Liver (tissue), 9 donors: Measurements from ENCODE around the gene GRK5. TPM values are rescaled to one million over a fixed set of nuclear protein-coding genes. Genes with fewer than 3 reads are reported as not detected.

Experiments used
- DNase-seq: peaks from one replicate; pipeline ENCODE4 v3.0.0-alpha.2; 2017; ENCODE audit warnings: low spot score
- H3K27ac ChIP-seq, 2 donors: one replicate each; pipeline ENCODE4 v1.7.0; 2013; ENCODE audit warnings: inconsistent platforms in 2 of 2, low read length in 2 of 2, control low read depth in 1 of 2, low read depth in 1 of 2, mild to moderate bottlenecking in 1 of 2
- H3K27me3 ChIP-seq, 4 donors: one replicate each; pipeline versions ENCODE4 v1.6.1 to v1.7.0; 2013; ENCODE audit warnings: low read length in 3 of 4, inconsistent platforms in 1 of 4, mild to moderate bottlenecking in 1 of 4, moderate library complexity in 1 of 4; ENCODE audit not compliant: control insufficient read depth in 4 of 4, insufficient read depth in 4 of 4
- H3K36me3 ChIP-seq, 4 donors: one replicate each; pipeline versions ENCODE4 v1.6.1 to v1.7.0; 2013; ENCODE audit warnings: low read length in 3 of 4, mild to moderate bottlenecking in 3 of 4, low read depth in 1 of 4, moderate library complexity in 1 of 4; ENCODE audit not compliant: control insufficient read depth in 4 of 4, insufficient read depth in 3 of 4
- H3K4me1 ChIP-seq, 4 donors: one replicate each; pipeline versions ENCODE4 v1.6.1 to v1.7.0; 2013; ENCODE audit warnings: low read length in 3 of 4, mild to moderate bottlenecking in 3 of 4, moderate library complexity in 1 of 4; ENCODE audit not compliant: control insufficient read depth in 4 of 4, insufficient read depth in 4 of 4
- H3K4me3 ChIP-seq, 3 donors: one replicate each; pipeline versions ENCODE4 v1.6.1 to v1.7.0; 2013; ENCODE audit warnings: low read length in 3 of 3, control low read depth in 1 of 3, low read depth in 1 of 3, mild to moderate bottlenecking in 1 of 3
- H3K9ac ChIP-seq, 2 donors: one replicate each; pipeline ENCODE4 v1.7.0; 2013; ENCODE audit warnings: low read length in 2 of 2, mild to moderate bottlenecking in 2 of 2, moderate library complexity in 2 of 2, control low read depth in 1 of 2, low read depth in 1 of 2
- H3K9me3 ChIP-seq, 4 donors: one replicate each; pipeline versions ENCODE4 v1.6.1 to v1.7.0; 2013; ENCODE audit warnings: low read length in 3 of 4; ENCODE audit not compliant: control insufficient read depth in 4 of 4
- ATF3 ChIP-seq: IDR thresholded peaks from 2 replicates; pipeline ENCODE4 v1.6.1; 2016; ENCODE audit warnings: antibody characterized with exemption
- EGR1 ChIP-seq, 2 donors: IDR thresholded peaks; 2 replicates each; pipeline ENCODE4 v1.6.1; 2016 to 2018; ENCODE audit warnings: antibody characterized with exemption in 2 of 2, low read depth in 2 of 2
- FOXA1 ChIP-seq: IDR thresholded peaks from 2 replicates; pipeline ENCODE4 v1.6.1; 2016; ENCODE audit warnings: antibody characterized with exemption
- FOXA2 ChIP-seq: IDR thresholded peaks from 2 replicates; pipeline ENCODE4 v1.6.1; 2016; ENCODE audit warnings: antibody characterized with exemption
- GABPA ChIP-seq, 2 donors: IDR thresholded peaks in 1 of 2; conservative IDR thresholded peaks in 1 of 2; 2 replicates each; pipeline ENCODE4 v1.6.1; 2016; ENCODE audit warnings: antibody characterized with exemption in 2 of 2, mild to moderate bottlenecking in 1 of 2, moderate library complexity in 1 of 2
- HNF4A ChIP-seq, 2 donors: conservative IDR thresholded peaks; 2 replicates each; pipeline ENCODE4 v1.6.1; 2016; ENCODE audit warnings: antibody characterized with exemption in 2 of 2, mild to moderate bottlenecking in 2 of 2
- HNF4G ChIP-seq: IDR thresholded peaks from 2 replicates; pipeline ENCODE4 v1.6.1; 2016; ENCODE audit warnings: antibody characterized with exemption
- JUND ChIP-seq, 2 donors: IDR thresholded peaks; 2 replicates each; pipeline ENCODE4 v1.6.1; 2016; ENCODE audit warnings: antibody characterized with exemption in 2 of 2
- MAX ChIP-seq: IDR thresholded peaks from 2 replicates; pipeline ENCODE4 v1.6.1; 2016; ENCODE audit warnings: antibody characterized with exemption
- NR2F2 ChIP-seq: IDR thresholded peaks from 2 replicates; pipeline ENCODE4 v1.6.1; 2016; ENCODE audit warnings: antibody characterized with exemption
- RAD21 ChIP-seq, 2 donors: IDR thresholded peaks; 2 replicates each; pipeline ENCODE4 v1.6.1; 2016; ENCODE audit warnings: antibody characterized with exemption in 2 of 2, mild to moderate bottlenecking in 2 of 2
- RXRA ChIP-seq, 2 donors: IDR thresholded peaks; 2 replicates each; pipeline ENCODE4 v1.6.1; 2017 to 2018; ENCODE audit warnings: antibody characterized with exemption in 2 of 2, mild to moderate bottlenecking in 1 of 2
- SP1 ChIP-seq: IDR thresholded peaks from 2 replicates; pipeline ENCODE4 v1.6.1; 2018; ENCODE audit warnings: antibody characterized with exemption, mild to moderate bottlenecking
- TAF1 ChIP-seq: conservative IDR thresholded peaks from 2 replicates; pipeline ENCODE4 v1.6.1; 2016; ENCODE audit warnings: antibody characterized with exemption, mild to moderate bottlenecking
- YY1 ChIP-seq: IDR thresholded peaks from 2 replicates; pipeline ENCODE4 v1.6.1; 2016; ENCODE audit warnings: antibody characterized with exemption, mild to moderate bottlenecking
- ZBTB33 ChIP-seq: IDR thresholded peaks from 2 replicates; pipeline ENCODE4 v1.6.1; 2016; ENCODE audit warnings: antibody characterized with exemption
- WGBS: extraction: QIAGEN DNeasy Blood & Tissue Kit; methylation state at CpG from one replicate; pipeline ENCODE4 v1.1.7; 2013; 5-methylcytosine and 5-hydroxymethylcytosine counted together
- polyA plus RNA-seq, 2 donors: library from polyadenylated mRNA; stranded (reverse) in 1 of 2; unstranded in 1 of 2; fragments of 200-250 nt in 1 of 2; fragments of >200 nt in 1 of 2; fragmentation: Nextera tagmentation in 1 of 2; extraction: Ambion mirVana in 1 of 2; gene quantifications; one replicate each; pipeline versions ENCODE4 v1.2.1 to v1.2.3, GENCODE V29; 2013 to 2015
- total RNA-seq, 2 donors: library from RNA; depleted of rRNA; stranded (reverse); fragments of >200 nt; gene quantifications; one replicate each; pipeline ENCODE4 v1.2.3, GENCODE V29; 2014
- TF ChIP-seq, protein P1 (sequence below): IDR thresholded peaks from 2 replicates; pipeline ENCODE4 v1.6.1; 2016; ENCODE audit warnings: antibody characterized with exemption, mild to moderate bottlenecking
- TF ChIP-seq, protein P2 (sequence below): fragments of 150-350 bp; IDR thresholded peaks from 2 replicates; pipeline ENCODE4 v1.5.1; 2017; ENCODE audit warnings: improper control_type of control experiment, low read depth, low read length; ENCODE audit not compliant: missing input control
- donor health status: healthy.
- donor health status: healthy.
- donor health status: healthy.
- donor health status: healthy.
- donor health status: healthy.

Gene GRK5
- total and polyA plus RNA-seq, 4 donors = 2.1 to 6.6 (median 5.1) TPM

DNA sequence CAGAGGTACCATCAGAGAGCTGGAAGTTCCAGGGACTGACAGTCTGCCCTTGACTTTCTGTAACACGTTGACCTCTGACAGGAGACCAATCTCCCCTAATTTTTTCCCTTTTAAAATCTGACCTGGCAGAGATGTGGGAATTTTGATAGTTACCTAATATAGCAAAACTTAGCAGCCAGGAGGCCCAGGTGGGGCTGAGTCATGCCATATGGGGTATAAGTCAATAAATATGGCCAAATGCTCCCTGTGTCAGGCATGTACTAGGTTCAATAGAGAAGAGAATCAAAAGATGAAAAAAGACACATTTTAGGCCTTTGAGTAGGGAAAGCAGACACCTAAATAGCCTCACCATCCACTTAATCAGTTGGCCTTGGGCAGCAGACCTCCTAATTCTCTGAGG, 6.1 kb upstream of the GRK5 start:
- WGBS = 80% methylated on average over 1 of the region's 1 CpG
- Histone ChIP-seq H3K4me3 (no peak overlapping the region), H3K27ac (no peak overlapping the region), H3K27me3 (no peaks in the 10 kb centered on the region), H3K36me3 (no peaks in the 10 kb centered on the region), H3K9ac (no peak overlapping the region), H3K4me1 (peaks cover 0 to 8% (median 4%) of the 10 kb centered on the region in 4 donors), H3K9me3 (no peaks in the 10 kb centered on the region)
- TF ChIP-seq NR2F2 = no peak
- TF ChIP-seq HNF4G = no peak
- no peak for TF ChIP-seq ATF3
- TF ChIP-seq MAX = no peak
- TF ChIP-seq ZBTB33 = no peak
- TF ChIP-seq SP1 = no peak
- TF ChIP-seq GABPA (IDR thresholded peaks at IDR 0.05 in 1 of 2, conservative IDR thresholded peaks at IDR 0.05 in 1 of 2) = no peak
- no peak for TF ChIP-seq JUND (IDR thresholded peaks at IDR 0.05)
- TF ChIP-seq, protein P1, sequence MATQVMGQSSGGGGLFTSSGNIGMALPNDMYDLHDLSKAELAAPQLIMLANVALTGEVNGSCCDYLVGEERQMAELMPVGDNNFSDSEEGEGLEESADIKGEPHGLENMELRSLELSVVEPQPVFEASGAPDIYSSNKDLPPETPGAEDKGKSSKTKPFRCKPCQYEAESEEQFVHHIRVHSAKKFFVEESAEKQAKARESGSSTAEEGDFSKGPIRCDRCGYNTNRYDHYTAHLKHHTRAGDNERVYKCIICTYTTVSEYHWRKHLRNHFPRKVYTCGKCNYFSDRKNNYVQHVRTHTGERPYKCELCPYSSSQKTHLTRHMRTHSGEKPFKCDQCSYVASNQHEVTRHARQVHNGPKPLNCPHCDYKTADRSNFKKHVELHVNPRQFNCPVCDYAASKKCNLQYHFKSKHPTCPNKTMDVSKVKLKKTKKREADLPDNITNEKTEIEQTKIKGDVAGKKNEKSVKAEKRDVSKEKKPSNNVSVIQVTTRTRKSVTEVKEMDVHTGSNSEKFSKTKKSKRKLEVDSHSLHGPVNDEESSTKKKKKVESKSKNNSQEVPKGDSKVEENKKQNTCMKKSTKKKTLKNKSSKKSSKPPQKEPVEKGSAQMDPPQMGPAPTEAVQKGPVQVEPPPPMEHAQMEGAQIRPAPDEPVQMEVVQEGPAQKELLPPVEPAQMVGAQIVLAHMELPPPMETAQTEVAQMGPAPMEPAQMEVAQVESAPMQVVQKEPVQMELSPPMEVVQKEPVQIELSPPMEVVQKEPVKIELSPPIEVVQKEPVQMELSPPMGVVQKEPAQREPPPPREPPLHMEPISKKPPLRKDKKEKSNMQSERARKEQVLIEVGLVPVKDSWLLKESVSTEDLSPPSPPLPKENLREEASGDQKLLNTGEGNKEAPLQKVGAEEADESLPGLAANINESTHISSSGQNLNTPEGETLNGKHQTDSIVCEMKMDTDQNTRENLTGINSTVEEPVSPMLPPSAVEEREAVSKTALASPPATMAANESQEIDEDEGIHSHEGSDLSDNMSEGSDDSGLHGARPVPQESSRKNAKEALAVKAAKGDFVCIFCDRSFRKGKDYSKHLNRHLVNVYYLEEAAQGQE = no peak
- TF ChIP-seq EGR1 (IDR thresholded peaks at IDR 0.05; ENCODE audit: low read depth in 2 of 2) = no peak
- no peak for TF ChIP-seq YY1
- no peak for TF ChIP-seq HNF4A (conservative IDR thresholded peaks at IDR 0.05)
- no peak for TF ChIP-seq TAF1
- TF ChIP-seq RAD21 (IDR thresholded peaks at IDR 0.05) = no peak
- no peak for TF ChIP-seq FOXA1
- no peak for TF ChIP-seq FOXA2
- TF ChIP-seq RXRA (IDR thresholded peaks at IDR 0.05) = no peak
- TF ChIP-seq, protein P2, sequence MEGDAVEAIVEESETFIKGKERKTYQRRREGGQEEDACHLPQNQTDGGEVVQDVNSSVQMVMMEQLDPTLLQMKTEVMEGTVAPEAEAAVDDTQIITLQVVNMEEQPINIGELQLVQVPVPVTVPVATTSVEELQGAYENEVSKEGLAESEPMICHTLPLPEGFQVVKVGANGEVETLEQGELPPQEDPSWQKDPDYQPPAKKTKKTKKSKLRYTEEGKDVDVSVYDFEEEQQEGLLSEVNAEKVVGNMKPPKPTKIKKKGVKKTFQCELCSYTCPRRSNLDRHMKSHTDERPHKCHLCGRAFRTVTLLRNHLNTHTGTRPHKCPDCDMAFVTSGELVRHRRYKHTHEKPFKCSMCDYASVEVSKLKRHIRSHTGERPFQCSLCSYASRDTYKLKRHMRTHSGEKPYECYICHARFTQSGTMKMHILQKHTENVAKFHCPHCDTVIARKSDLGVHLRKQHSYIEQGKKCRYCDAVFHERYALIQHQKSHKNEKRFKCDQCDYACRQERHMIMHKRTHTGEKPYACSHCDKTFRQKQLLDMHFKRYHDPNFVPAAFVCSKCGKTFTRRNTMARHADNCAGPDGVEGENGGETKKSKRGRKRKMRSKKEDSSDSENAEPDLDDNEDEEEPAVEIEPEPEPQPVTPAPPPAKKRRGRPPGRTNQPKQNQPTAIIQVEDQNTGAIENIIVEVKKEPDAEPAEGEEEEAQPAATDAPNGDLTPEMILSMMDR = no peak
- no peak for DNase-seq

DNA sequence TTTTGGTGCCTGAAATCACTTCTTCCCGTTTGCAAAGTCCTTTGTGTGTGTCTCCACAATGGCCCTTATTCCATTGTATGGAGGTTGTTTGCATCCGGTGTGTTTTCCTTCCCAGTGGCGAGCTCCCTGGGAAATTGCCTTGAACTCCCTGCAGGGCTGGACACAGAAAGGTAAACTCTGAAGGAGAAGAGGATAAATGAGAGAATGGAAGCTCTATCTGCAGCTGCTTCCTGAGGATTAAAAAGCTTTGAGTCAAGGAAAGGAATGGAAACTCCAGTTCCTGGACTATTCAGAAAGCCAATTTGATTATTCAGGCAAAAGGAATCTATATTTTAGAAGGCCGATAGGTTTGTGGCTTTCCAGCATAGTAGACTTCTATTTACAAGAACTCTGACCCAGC, 4.4 kb upstream of the GRK5 start:
- Histone ChIP-seq H3K27me3 (no peaks in the 10 kb centered on the region), H3K36me3 (no peaks in the 10 kb centered on the region), H3K4me1 (peaks cover 0 to 13% (median 10%) of the 10 kb centered on the region in 4 donors), H3K9me3 (no peaks in the 10 kb centered on the region), H3K4me3 (no peak overlapping the region), H3K9ac (no peak overlapping the region), H3K27ac (no peak overlapping the region)
- TF ChIP-seq MAX (no peak), ATF3 (no peak), SP1 (no peak)
- 63% methylated on average over 4 of the region's 4 CpGs for WGBS
- DNase-seq = no peak
